Umbilical cord (tissue), 2 donors: Measurements from ENCODE around the gene WDR7. TPM values are rescaled to one million over a fixed set of nuclear protein-coding genes. Genes with fewer than 3 reads are reported as not detected.
"Not testable (repeated sequence)": the region's sequence is repeated elsewhere in the genome, so short reads cannot be mapped to it uniquely, and the experiment has no call there.

Experiments used
- DNase-seq: peaks from one replicate; pipeline ENCODE4 v3.0.0-alpha.2; 2015; ENCODE audit warnings: low spot score
- total RNA-seq: library from RNA; depleted of rRNA; stranded (reverse); fragments of >200 nt; gene quantifications from one replicate; pipeline ENCODE4 v1.2.3, GENCODE V29; 2014; ENCODE audit warnings: low replicate concordance; ENCODE audit not compliant: insufficient read depth

WDR7 gene
- total RNA-seq, 1 donor from 2014 or later, result 46.5 TPM

- not testable (repeated sequence) for DNase-seq
These were observed 3.1 kb downstream of the WDR7 start for GRCh38 chr18:56654280-56654679.

GRCh38 chr18:56658261-56658660 lies 7.1 kb downstream of the WDR7 start:
- no peak for DNase-seq

GRCh38 chr18:56659111-56659510 lies 8.0 kb downstream of the WDR7 start:
- DNase-seq, result no peak

- DNase-seq, result no peak
These were observed 9.5 kb downstream of the WDR7 start for GRCh38 chr18:56660655-56661054.

GRCh38 chr18:56661360-56662062 lies 10.4 kb downstream of the WDR7 start:
- DNase-seq, result no peak

- no peak for DNase-seq
These were observed 10.9 kb downstream of the WDR7 start for GRCh38 chr18:56662063-56662408.

GRCh38 chr18:56662502-56662901 lies 11.3 kb downstream of the WDR7 start:
- DNase-seq, result no peak

- DNase-seq, result no peak
These were observed 11.7 kb downstream of the WDR7 start for GRCh38 chr18:56662902-56663301.

- no peak for DNase-seq
These were observed 21.2 kb downstream of the WDR7 start for GRCh38 chr18:56672391-56672790.

GRCh38 chr18:56672981-56673380 lies 21.8 kb downstream of the WDR7 start:
- no peak for DNase-seq

- DNase-seq, result no peak
These were observed 25.5 kb downstream of the WDR7 start for GRCh38 chr18:56676639-56677038.

- no peak for DNase-seq
These were observed 27.8 kb downstream of the WDR7 start for GRCh38 chr18:56678836-56679565.

GRCh38 chr18:56684277-56684676 lies 33.1 kb downstream of the WDR7 start:
- DNase-seq, result no peak

GRCh38 chr18:56691530-56691929 lies 40.4 kb downstream of the WDR7 start:
- DNase-seq, result no peak

GRCh38 chr18:56696966-56697365 lies 45.8 kb downstream of the WDR7 start:
- no peak for DNase-seq

- peak; percentile 8 for DNase-seq
These were observed 51.8 kb downstream of the WDR7 start for GRCh38 chr18:56702946-56703345.

GRCh38 chr18:56709463-56709862 lies 58.3 kb downstream of the WDR7 start:
- DNase-seq, result peak; percentile 18

GRCh38 chr18:56711708-56712445 lies 60.7 kb downstream of the WDR7 start:
- DNase-seq, result no peak

GRCh38 chr18:56712761-56713160 lies 61.6 kb downstream of the WDR7 start:
- no peak for DNase-seq

GRCh38 chr18:56715121-56715520 lies 64.0 kb downstream of the WDR7 start:
- no peak for DNase-seq

- DNase-seq, result no peak
These were observed 65.6 kb downstream of the WDR7 start for GRCh38 chr18:56716692-56717146.

GRCh38 chr18:56721031-56721430 lies 69.9 kb downstream of the WDR7 start:
- DNase-seq, result no peak

GRCh38 chr18:56721491-56721890 lies 70.3 kb downstream of the WDR7 start:
- DNase-seq, result no peak
